ENCODE measurements around the gene ATP2B2. TPM values are rescaled to one million over a fixed set of nuclear protein-coding genes. Genes with fewer than 3 reads are reported as not detected.

The ATP2B2 gene
- total and polyA plus RNA-seq, 10 of the 15 experiments (the other 5 are each of a cell fraction or from before 2014, with no cell fraction given): 0.04 TPM; not detected in 9

DNA sequence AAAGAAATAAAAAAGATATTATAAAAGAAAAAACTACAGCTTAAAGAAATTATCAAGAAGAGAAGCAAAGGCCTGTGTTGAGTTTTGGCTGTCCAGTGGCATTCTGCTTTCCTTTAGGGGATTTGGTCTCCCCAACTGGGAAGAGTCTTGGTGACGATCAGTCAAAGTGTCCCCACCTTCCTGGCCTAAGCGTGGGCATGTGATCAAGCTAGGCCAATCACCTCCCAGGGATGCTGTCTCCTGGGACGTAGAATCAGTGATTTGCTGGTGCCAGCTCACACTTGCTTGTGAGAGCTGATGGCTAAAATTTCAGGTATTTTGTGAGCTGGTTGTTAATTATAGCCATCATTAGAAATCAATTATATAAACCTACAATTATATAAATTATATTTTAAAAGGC, 69.5 kb downstream of the ATP2B2 start:
- no peak for FAIRE-seq
- ChIA-PET CTCF (interaction anchor here (1.4 to 2.2 kb wide), 4 partner anchors 9 to 303 kb away, joined by 3 to 6 read pairs (median 4); no protein-coding TSS in a partner anchor), RAD21 (ENCODE audit: unreplicated experiment) (no interaction called here), SMC1A (ENCODE audit: uncharacterized antibody, unreplicated experiment) (interaction anchor here (0.9 kb wide), 1 partner anchor 11 kb away, joined by 3 read pairs; no protein-coding TSS in a partner anchor), POLR2A (no interaction called here)
- Histone ChIP-seq H3K9me3 (replicated peaks; ENCODE audit: control insufficient read depth, insufficient read depth, low read length) (no peaks in the 10 kb centered on the region), H3K4me3 (no peak overlapping the region), H3K4me2 (ENCODE audit: control insufficient read depth, insufficient read depth) (no peak overlapping the region), H3K79me2 (ENCODE audit: control insufficient read depth, insufficient read depth, low read length) (no peaks in the 10 kb centered on the region), H3K4me1 (ENCODE audit: control insufficient read depth, insufficient read depth, low read length) (peaks cover 8% of the 10 kb centered on the region), H3K27ac (ENCODE audit: control insufficient read depth, insufficient read depth) (no peak overlapping the region), H3K36me3 (ENCODE audit: control insufficient read depth in 2 of 2, insufficient read depth in 2 of 2, low read length in 1 of 2) (no peaks in the 10 kb centered on the region), H3K27me3 (replicated peaks in 1 of 2; ENCODE audit: control insufficient read depth in 2 of 2, insufficient read depth in 2 of 2, low read length in 1 of 2) (no peaks in the 10 kb centered on the region), H2AFZ (ENCODE audit: control insufficient read depth, low read depth, low read length) (no peak overlapping the region), H3K9ac (ENCODE audit: control insufficient read depth, insufficient read depth, low read length) (no peak overlapping the region), H4K20me1 (ENCODE audit: control insufficient read depth, insufficient read depth) (no peaks in the 10 kb centered on the region)
- no peak for DNase-seq (ENCODE audit: low read depth, low spot score)
- TF ChIP-seq, protein P1, sequence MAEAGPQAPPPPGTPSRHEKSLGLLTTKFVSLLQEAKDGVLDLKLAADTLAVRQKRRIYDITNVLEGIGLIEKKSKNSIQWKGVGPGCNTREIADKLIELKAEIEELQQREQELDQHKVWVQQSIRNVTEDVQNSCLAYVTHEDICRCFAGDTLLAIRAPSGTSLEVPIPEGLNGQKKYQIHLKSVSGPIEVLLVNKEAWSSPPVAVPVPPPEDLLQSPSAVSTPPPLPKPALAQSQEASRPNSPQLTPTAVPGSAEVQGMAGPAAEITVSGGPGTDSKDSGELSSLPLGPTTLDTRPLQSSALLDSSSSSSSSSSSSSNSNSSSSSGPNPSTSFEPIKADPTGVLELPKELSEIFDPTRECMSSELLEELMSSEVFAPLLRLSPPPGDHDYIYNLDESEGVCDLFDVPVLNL (IDR thresholded peaks at IDR 0.05; ENCODE audit: low read depth, low read length): no peak
- TF ChIP-seq, protein P2, sequence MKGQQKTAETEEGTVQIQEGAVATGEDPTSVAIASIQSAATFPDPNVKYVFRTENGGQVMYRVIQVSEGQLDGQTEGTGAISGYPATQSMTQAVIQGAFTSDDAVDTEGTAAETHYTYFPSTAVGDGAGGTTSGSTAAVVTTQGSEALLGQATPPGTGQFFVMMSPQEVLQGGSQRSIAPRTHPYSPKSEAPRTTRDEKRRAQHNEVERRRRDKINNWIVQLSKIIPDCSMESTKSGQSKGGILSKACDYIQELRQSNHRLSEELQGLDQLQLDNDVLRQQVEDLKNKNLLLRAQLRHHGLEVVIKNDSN (IDR thresholded peaks at IDR 0.05; ENCODE audit: borderline replicate concordance, extremely low read length, insufficient read depth, low read depth, low read length): peak; percentile 22
- no TSS peak for BruUV-seq (replicated peaks)
- intact Hi-C loops (cut with micrococcal nuclease; ENCODE audit: unreplicated experiment) (no loop called here), in situ Hi-C loops (cut with MboI) (no loop called here)
- no peak for ATAC-seq
- WGBS (ENCODE audit: insufficient coverage, insufficient replicate concordance, low lambda C conversion rate, missing lambda C conversion rate): 80% methylated on average over 3 of the region's 3 CpGs

DNA sequence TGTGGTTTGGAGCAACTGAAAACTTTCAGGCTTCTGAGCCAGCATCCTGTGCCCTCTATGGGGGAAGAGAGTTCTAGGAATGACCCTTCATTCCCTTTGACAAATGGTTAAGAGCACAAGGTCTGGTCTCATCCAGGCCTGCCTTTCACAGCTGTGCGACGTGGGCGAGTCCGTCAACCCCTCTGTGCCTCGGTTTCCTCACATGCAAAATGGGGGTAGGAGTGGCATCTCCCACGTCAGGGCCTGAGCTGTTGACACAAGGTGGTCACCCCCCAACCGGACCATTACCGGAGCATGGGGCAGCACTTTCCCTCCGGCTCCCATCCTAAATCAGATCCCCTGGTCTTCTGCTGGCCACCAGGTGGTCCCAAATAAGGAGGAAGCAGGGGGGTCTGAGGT, 70.4 kb downstream of the ATP2B2 start:
- no peaks in the 10 kb centered on the region for H3K27me3 ChIP-seq (replicated peaks in 1 of 2; ENCODE audit: control insufficient read depth in 2 of 2, insufficient read depth in 2 of 2, low read length in 1 of 2)
- intact Hi-C loops (cut with micrococcal nuclease; ENCODE audit: unreplicated experiment): no loop called here
- 48% methylated on average over 9 of the region's 9 CpGs for WGBS (ENCODE audit: insufficient coverage, insufficient replicate concordance, low lambda C conversion rate, missing lambda C conversion rate)
- no peak overlapping the region for H3K4me2 ChIP-seq (ENCODE audit: control insufficient read depth, insufficient read depth)
- no peaks in the 10 kb centered on the region for H4K20me1 ChIP-seq (ENCODE audit: control insufficient read depth, insufficient read depth)
- ChIA-PET CTCF (interaction anchor here (1.5 to 2.2 kb wide), 2 partner anchors 12 to 17 kb away, joined by 4 to 6 read pairs; no protein-coding TSS in a partner anchor), POLR2A (interaction anchor here (0.5 kb wide), 1 partner anchor 294 kb away, joined by 3 read pairs; no protein-coding TSS in a partner anchor), SMC1A (ENCODE audit: uncharacterized antibody, unreplicated experiment) (no interaction called here), RAD21 (ENCODE audit: unreplicated experiment) (no interaction called here)
- TF ChIP-seq, protein P1 (IDR thresholded peaks at IDR 0.05; ENCODE audit: low read depth, low read length): no peak
- TF ChIP-seq JUND (IDR thresholded peaks at IDR 0.05; ENCODE audit: low read depth, low read length) (no peak), CBX3 (IDR thresholded peaks at IDR 0.05; ENCODE audit: borderline replicate concordance, low read depth) (no peak)
- FAIRE-seq: no peak
- no peak overlapping the region for H3K9ac ChIP-seq (ENCODE audit: control insufficient read depth, insufficient read depth, low read length)
- no peaks in the 10 kb centered on the region for H3K79me2 ChIP-seq (ENCODE audit: control insufficient read depth, insufficient read depth, low read length)
- in situ Hi-C loops (cut with MboI): no loop called here
- H2AFZ ChIP-seq (ENCODE audit: control insufficient read depth, low read depth, low read length): no peak overlapping the region
- no TSS peak for BruUV-seq (replicated peaks)
- no peaks in the 10 kb centered on the region for H3K36me3 ChIP-seq (ENCODE audit: control insufficient read depth in 2 of 2, insufficient read depth in 2 of 2, low read length in 1 of 2)
- no peak overlapping the region for H3K4me3 ChIP-seq
- H3K9me3 ChIP-seq (replicated peaks; ENCODE audit: control insufficient read depth, insufficient read depth, low read length): no peaks in the 10 kb centered on the region
- H3K4me1 ChIP-seq (ENCODE audit: control insufficient read depth, insufficient read depth, low read length): peaks cover 8% of the 10 kb centered on the region
- ATAC-seq: no peak
- no peak for DNase-seq (ENCODE audit: low read depth, low spot score)
- no peak overlapping the region for H3K27ac ChIP-seq (ENCODE audit: control insufficient read depth, insufficient read depth)
